Measurements from ENCODE around the gene CCDC174.
"Not testable (repeated sequence)": the region's sequence is repeated elsewhere in the genome, so short reads cannot be mapped to it uniquely, and the experiment has no call there.

Gene CCDC174

GRCh38 chr3:14651440-14652251 is at the start of gene CCDC174:
TSS of gene CCDC174 (plus strand) at chr3:14651762. CDS start at chr3:14651837, 75 bp downstream.
- no peaks in the 10 kb centered on the region for H3K9me3 ChIP-seq (ENCODE audit: low read length)

GRCh38 chr3:14602006-14602803 is 49.4 kb upstream of the CCDC174 start:
- H3K27me3 ChIP-seq (ENCODE audit: insufficient read depth, low read length) = peaks cover 56% of the 10 kb centered on the region
- H2AFZ ChIP-seq (ENCODE audit: low read depth, low read length) = peak overlapping the region; percentile 66
- peak overlapping the region; percentile 16 for H3K4me3 ChIP-seq (ENCODE audit: low read length)
- peaks cover 3% of the 10 kb centered on the region for H3K4me1 ChIP-seq (ENCODE audit: insufficient read depth, low read length)
- no peaks in the 10 kb centered on the region for H3K36me3 ChIP-seq (ENCODE audit: insufficient read depth, low read length)
- H3K9me3 ChIP-seq (ENCODE audit: low read length) = no peaks in the 10 kb centered on the region

More at GRCh38 chr3:14651440-14652251, at the start of gene CCDC174:
- Histone ChIP-seq H3K4me1 (ENCODE audit: insufficient read depth, low read length) (peaks cover 10% of the 10 kb centered on the region), H3K27me3 (ENCODE audit: insufficient read depth, low read length) (no peaks in the 10 kb centered on the region), H2AFZ (ENCODE audit: low read depth, low read length) (peak within 1 kb of the TSS; percentile 9), H3K4me3 (ENCODE audit: low read length) (peak within 1 kb of the TSS; percentile 74), H3K36me3 (ENCODE audit: insufficient read depth, low read length) (peaks cover 13% of the 10 kb centered on the region)

- no peaks in the 10 kb centered on the region for H3K36me3 ChIP-seq (ENCODE audit: insufficient read depth, low read length)
- H3K4me3 ChIP-seq (ENCODE audit: low read length) = peak overlapping the region; percentile 16
- H3K4me1 ChIP-seq (ENCODE audit: insufficient read depth, low read length) = peaks cover 3% of the 10 kb centered on the region
- H2AFZ ChIP-seq (ENCODE audit: low read depth, low read length) = peak overlapping the region; percentile 66
- no peaks in the 10 kb centered on the region for H3K9me3 ChIP-seq (ENCODE audit: low read length)
- peaks cover 56% of the 10 kb centered on the region for H3K27me3 ChIP-seq (ENCODE audit: insufficient read depth, low read length)
Observed at GRCh38 chr3:14602804-14603644, 48.5 kb upstream of the CCDC174 start.

DNA sequence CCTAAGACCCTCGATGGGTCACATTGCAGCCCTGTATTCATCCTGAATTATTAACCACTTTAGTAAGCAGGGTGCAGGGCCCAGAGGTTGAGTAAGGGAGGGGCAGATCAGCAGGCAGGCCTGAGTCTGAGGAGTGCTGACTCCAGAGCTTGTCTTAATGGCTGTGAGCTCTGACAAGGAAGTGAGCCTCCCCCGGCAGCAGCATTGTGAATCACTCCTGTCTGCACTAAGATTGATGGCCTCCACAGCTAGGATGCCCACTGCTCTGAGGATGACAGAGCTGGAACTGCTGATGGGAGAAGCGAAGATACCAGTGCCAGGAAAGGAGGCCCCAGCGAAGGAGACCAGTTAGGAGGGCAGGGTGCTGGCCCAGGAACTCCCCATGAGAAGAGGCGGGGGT is 46.5 kb upstream of the CCDC174 start:
- H3K4me3 ChIP-seq (ENCODE audit: low read length) = no peak overlapping the region
- no peaks in the 10 kb centered on the region for H3K36me3 ChIP-seq (ENCODE audit: insufficient read depth, low read length)
- H3K27me3 ChIP-seq (ENCODE audit: insufficient read depth, low read length) = peaks cover 65% of the 10 kb centered on the region
- H3K9me3 ChIP-seq (ENCODE audit: low read length) = no peaks in the 10 kb centered on the region
- H2AFZ ChIP-seq (ENCODE audit: low read depth, low read length) = no peak overlapping the region
- peaks cover 3% of the 10 kb centered on the region for H3K4me1 ChIP-seq (ENCODE audit: insufficient read depth, low read length)

DNA sequence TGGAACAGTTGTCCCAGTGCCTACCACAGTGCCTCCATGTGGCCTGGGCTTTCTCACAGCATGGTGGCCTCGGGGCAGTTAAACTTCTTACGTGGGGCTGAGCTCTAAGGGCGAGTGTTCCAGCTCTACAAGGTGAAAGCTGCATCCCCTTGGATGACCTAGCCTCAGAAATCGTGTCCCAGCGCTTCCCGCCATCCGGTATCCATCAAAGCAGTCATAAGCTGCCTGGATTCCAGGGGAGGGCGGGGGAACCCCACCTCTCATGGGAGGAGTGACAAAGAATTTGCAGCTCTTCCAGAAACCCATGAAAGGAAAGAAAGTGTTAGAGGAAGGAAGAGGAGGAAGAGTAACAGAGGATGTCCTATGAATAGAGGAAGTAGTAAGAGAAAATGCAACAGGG is 45.8 kb upstream of the CCDC174 start:
- peaks cover 58% of the 10 kb centered on the region for H3K27me3 ChIP-seq (ENCODE audit: insufficient read depth, low read length)
- H3K4me3 ChIP-seq (ENCODE audit: low read length) = no peak overlapping the region
- H2AFZ ChIP-seq (ENCODE audit: low read depth, low read length) = no peak overlapping the region
- H3K4me1 ChIP-seq (ENCODE audit: insufficient read depth, low read length) = peaks cover 3% of the 10 kb centered on the region
- no peaks in the 10 kb centered on the region for H3K9me3 ChIP-seq (ENCODE audit: low read length)
- H3K36me3 ChIP-seq (ENCODE audit: insufficient read depth, low read length) = no peaks in the 10 kb centered on the region

DNA sequence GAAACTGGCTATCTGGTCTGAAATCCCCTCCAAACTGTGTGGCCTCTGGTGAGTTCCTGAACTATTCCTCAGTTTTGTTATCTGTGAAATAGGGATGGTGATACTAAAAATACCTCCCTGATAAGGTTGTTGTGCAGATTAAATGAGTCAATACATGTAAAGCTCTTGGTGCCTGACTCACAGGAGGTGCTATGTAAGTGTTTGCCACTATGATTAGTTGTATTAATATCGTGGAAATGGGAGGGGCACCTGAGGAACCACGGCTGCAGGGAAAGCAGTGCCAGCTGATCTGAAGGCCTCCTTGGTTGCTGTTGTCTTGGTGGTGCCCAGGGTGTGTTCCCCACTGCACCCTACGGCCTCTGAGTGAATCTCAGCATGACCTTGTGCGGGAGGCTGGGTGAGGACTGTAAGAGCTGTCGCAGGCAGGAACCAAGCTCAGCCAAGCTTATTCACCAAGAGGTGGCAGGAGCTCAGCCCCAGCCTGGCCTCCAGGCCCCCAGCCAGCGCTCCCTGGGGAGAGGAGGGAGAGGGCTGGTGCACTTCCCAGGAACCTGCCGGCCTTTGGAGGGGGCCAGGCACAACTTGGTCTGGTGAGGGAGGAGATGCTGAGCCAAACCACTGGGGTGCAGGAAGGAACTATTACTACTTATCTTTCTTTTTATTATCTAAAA is 44.8 kb upstream of the CCDC174 start:
- H3K36me3 ChIP-seq (ENCODE audit: insufficient read depth, low read length) = no peaks in the 10 kb centered on the region
- H3K4me3 ChIP-seq (ENCODE audit: low read length) = no peak overlapping the region
- peaks cover 3% of the 10 kb centered on the region for H3K4me1 ChIP-seq (ENCODE audit: insufficient read depth, low read length)
- no peaks in the 10 kb centered on the region for H3K9me3 ChIP-seq (ENCODE audit: low read length)
- peaks cover 48% of the 10 kb centered on the region for H3K27me3 ChIP-seq (ENCODE audit: insufficient read depth, low read length)
- H2AFZ ChIP-seq (ENCODE audit: low read depth, low read length) = no peak overlapping the region

- H3K4me3 ChIP-seq (ENCODE audit: low read length) = no peak overlapping the region
- H3K4me1 ChIP-seq (ENCODE audit: insufficient read depth, low read length) = no peaks in the 10 kb centered on the region
- H3K27me3 ChIP-seq (ENCODE audit: insufficient read depth, low read length) = peaks cover 46% of the 10 kb centered on the region
- H2AFZ ChIP-seq (ENCODE audit: low read depth, low read length) = no peak overlapping the region
- no peaks in the 10 kb centered on the region for H3K9me3 ChIP-seq (ENCODE audit: low read length)
- no peaks in the 10 kb centered on the region for H3K36me3 ChIP-seq (ENCODE audit: insufficient read depth, low read length)
Observed at GRCh38 chr3:14608298-14608697, 43.3 kb upstream of the CCDC174 start.

DNA sequence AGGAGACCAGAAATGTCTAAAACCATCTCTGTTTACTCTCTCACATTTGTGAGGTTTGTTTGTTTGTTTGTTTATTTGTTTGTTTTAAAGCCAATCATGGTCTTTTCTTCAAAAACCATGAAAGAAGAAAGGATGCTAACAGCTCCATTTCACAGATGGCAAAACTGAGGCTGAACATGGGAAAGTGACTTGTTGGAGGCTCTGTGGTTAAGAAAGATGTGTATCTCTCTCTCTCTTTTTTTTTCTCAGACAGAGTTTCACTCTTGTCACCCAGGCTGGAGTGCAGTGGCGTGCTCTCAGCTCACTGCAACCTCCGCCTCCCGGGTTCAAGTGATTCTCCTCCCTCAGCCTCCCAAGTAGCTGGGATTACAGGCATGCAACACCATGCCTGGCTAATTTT is 42.5 kb upstream of the CCDC174 start:
- peaks cover 43% of the 10 kb centered on the region for H3K27me3 ChIP-seq (ENCODE audit: insufficient read depth, low read length)
- H3K4me3 ChIP-seq (ENCODE audit: low read length); H3K9me3 ChIP-seq (ENCODE audit: low read length); H3K4me1 ChIP-seq (ENCODE audit: insufficient read depth, low read length); H2AFZ ChIP-seq (ENCODE audit: low read depth, low read length); H3K36me3 ChIP-seq (ENCODE audit: insufficient read depth, low read length): not testable (repeated sequence)

- H3K4me1 ChIP-seq (ENCODE audit: insufficient read depth, low read length) = no peaks in the 10 kb centered on the region
- no peak overlapping the region for H3K4me3 ChIP-seq (ENCODE audit: low read length)
- peaks cover 42% of the 10 kb centered on the region for H3K27me3 ChIP-seq (ENCODE audit: insufficient read depth, low read length)
- no peaks in the 10 kb centered on the region for H3K9me3 ChIP-seq (ENCODE audit: low read length)
- H3K36me3 ChIP-seq (ENCODE audit: insufficient read depth, low read length) = no peaks in the 10 kb centered on the region
- H2AFZ ChIP-seq (ENCODE audit: low read depth, low read length) = no peak overlapping the region
Observed at GRCh38 chr3:14609506-14609905, 42.1 kb upstream of the CCDC174 start.

- no peaks in the 10 kb centered on the region for H3K9me3 ChIP-seq (ENCODE audit: low read length)
- H3K36me3 ChIP-seq (ENCODE audit: insufficient read depth, low read length) = no peaks in the 10 kb centered on the region
- H3K4me3 ChIP-seq (ENCODE audit: low read length) = no peak overlapping the region
- H2AFZ ChIP-seq (ENCODE audit: low read depth, low read length) = no peak overlapping the region
- peaks cover 40% of the 10 kb centered on the region for H3K27me3 ChIP-seq (ENCODE audit: insufficient read depth, low read length)
- no peaks in the 10 kb centered on the region for H3K4me1 ChIP-seq (ENCODE audit: insufficient read depth, low read length)
Observed at GRCh38 chr3:14609941-14610340, 41.6 kb upstream of the CCDC174 start.

- Histone ChIP-seq H2AFZ (ENCODE audit: low read depth, low read length) (no peak overlapping the region), H3K4me1 (ENCODE audit: insufficient read depth, low read length) (peaks cover 7% of the 10 kb centered on the region), H3K4me3 (ENCODE audit: low read length) (no peak overlapping the region), H3K36me3 (ENCODE audit: insufficient read depth, low read length) (no peaks in the 10 kb centered on the region), H3K9me3 (ENCODE audit: low read length) (no peaks in the 10 kb centered on the region), H3K27me3 (ENCODE audit: insufficient read depth, low read length) (peaks cover 18% of the 10 kb centered on the region)
Observed at GRCh38 chr3:14614189-14614588, 37.4 kb upstream of the CCDC174 start.

- H3K4me1 ChIP-seq (ENCODE audit: insufficient read depth, low read length) = peaks cover 10% of the 10 kb centered on the region
- no peaks in the 10 kb centered on the region for H3K36me3 ChIP-seq (ENCODE audit: insufficient read depth, low read length)
- H3K9me3 ChIP-seq (ENCODE audit: low read length) = no peaks in the 10 kb centered on the region
- H2AFZ ChIP-seq (ENCODE audit: low read depth, low read length) = no peak overlapping the region
- no peak overlapping the region for H3K4me3 ChIP-seq (ENCODE audit: low read length)
- peaks cover 14% of the 10 kb centered on the region for H3K27me3 ChIP-seq (ENCODE audit: insufficient read depth, low read length)
Observed at GRCh38 chr3:14614862-14615261, 36.7 kb upstream of the CCDC174 start.
